Left ventricle myocardium inferior (tissue), 1 donor: ENCODE measurements around the gene CALU. TPM values are rescaled to one million over a fixed set of nuclear protein-coding genes. Genes with fewer than 3 reads are reported as not detected.

Experiments
- DNase-seq: peaks from one replicate; pipeline ENCODE4 v3.0.0-alpha.2; 2020
- H3K27ac ChIP-seq: fragments of 200-600 bp; replicated peaks from 2 replicates; pipeline ENCODE4 v1.8.0; 2021
- H3K27me3 ChIP-seq: fragments of 200-600 bp; 2 replicates; pipeline ENCODE4 v1.8.0; 2021; ENCODE audit warnings: low read depth
- H3K36me3 ChIP-seq: fragments of 200-600 bp; 2 replicates; pipeline ENCODE4 v1.8.0; 2021
- H3K4me1 ChIP-seq: fragments of 200-600 bp; 2 replicates; pipeline ENCODE4 v1.8.0; 2021
- H3K4me3 ChIP-seq: fragments of 200-600 bp; 2 replicates; pipeline ENCODE4 v1.8.0; 2021; ENCODE audit warnings: mild to moderate bottlenecking, moderate library complexity
- H3K9me3 ChIP-seq: fragments of 200-600 bp; replicated peaks from 2 replicates; pipeline ENCODE4 v1.8.0; 2021
- intact Hi-C: fragments of 100-400 bp; cut with micrococcal nuclease; formaldehyde crosslinking; loops from one replicate; pipeline ENCODE4 v1.11.0; 2022
- total RNA-seq: library from RNA; stranded (reverse); fragmentation: NEBNext Ultra II Directional; extraction: Animal tissue kit (Norgen Biotek cat#: 25700); gene quantifications from one replicate; pipeline ENCODE4 v1.2.1, GENCODE V29; 2021
- TF ChIP-seq, protein P1 (sequence below): fragments of 200-600 bp; IDR thresholded peaks from 2 replicates; pipeline ENCODE4 v1.8.0; 2021; ENCODE audit warnings: antibody characterized with exemption, mild to moderate bottlenecking, borderline replicate concordance
- donor health status: DM: no; HTN: yes; CAD: no; lungs with severe emphysema.

Gene CALU
- total RNA-seq, 1 donor from 2014 or later = 236 TPM

DNA sequence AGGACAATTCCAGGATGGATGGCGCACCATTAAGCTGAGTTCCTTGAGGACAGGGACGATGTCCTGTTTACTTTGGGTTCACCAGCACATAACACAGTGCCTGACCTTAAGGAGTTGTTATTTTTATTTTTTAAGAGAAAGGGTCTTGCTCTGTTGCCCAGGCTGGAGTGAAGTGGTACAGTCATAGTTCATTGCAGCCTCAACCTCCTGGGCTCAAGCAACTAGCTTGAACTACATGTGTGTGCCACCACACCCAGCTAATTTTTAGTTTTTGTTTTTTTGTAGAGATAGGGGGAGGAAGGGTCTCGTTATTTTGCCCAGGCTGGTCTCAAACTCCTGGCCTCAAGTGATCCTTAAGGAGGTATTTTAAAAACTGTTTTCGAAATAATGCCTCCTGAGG lies 1.7 kb upstream of the CALU start:
- TF ChIP-seq, protein P1, sequence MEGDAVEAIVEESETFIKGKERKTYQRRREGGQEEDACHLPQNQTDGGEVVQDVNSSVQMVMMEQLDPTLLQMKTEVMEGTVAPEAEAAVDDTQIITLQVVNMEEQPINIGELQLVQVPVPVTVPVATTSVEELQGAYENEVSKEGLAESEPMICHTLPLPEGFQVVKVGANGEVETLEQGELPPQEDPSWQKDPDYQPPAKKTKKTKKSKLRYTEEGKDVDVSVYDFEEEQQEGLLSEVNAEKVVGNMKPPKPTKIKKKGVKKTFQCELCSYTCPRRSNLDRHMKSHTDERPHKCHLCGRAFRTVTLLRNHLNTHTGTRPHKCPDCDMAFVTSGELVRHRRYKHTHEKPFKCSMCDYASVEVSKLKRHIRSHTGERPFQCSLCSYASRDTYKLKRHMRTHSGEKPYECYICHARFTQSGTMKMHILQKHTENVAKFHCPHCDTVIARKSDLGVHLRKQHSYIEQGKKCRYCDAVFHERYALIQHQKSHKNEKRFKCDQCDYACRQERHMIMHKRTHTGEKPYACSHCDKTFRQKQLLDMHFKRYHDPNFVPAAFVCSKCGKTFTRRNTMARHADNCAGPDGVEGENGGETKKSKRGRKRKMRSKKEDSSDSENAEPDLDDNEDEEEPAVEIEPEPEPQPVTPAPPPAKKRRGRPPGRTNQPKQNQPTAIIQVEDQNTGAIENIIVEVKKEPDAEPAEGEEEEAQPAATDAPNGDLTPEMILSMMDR = no peak
- Histone ChIP-seq H3K36me3 (no peaks in the 10 kb centered on the region), H3K4me3 (no peak overlapping the region), H3K9me3 (no peaks in the 10 kb centered on the region), H3K27me3 (no peaks in the 10 kb centered on the region), H3K4me1 (peaks cover 41% of the 10 kb centered on the region), H3K27ac (no peak overlapping the region)
- intact Hi-C loops = no loop called here
- DNase-seq = no peak

GRCh38 chr7:128737867-128738385 lies 1.2 kb upstream of the CALU start:
- DNase-seq = no peak
- H3K27me3 ChIP-seq = no peaks in the 10 kb centered on the region
- TF ChIP-seq, protein P1 = no peak
- no peaks in the 10 kb centered on the region for H3K36me3 ChIP-seq
- H3K4me1 ChIP-seq = peaks cover 45% of the 10 kb centered on the region
- no peak overlapping the region for H3K4me3 ChIP-seq
- intact Hi-C loops = no loop called here
- peak overlapping the region; percentile 97 for H3K27ac ChIP-seq
- no peaks in the 10 kb centered on the region for H3K9me3 ChIP-seq

DNA sequence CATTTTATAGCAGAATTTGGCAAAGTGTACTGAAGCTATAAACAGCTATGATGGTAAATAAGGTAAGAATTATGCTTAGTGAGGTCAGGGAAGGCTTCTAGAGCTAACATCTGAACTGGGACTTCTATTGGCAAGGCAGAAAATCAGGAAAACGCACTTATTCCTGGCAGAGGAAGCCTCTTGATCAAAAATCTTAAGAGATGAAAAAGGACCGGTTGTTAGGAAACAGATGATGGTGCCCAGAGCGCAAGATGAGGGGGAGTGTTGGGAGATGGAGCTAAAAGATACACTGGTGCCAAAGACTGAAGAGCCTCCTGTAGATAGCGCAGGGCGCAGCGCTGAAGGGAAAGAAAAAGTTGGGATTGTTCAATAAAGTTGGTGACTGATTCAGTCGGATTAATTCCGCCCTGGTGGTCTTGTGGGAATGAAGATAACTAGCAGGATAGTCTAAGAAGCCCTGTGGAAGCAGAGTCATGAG lies 550 bp upstream of the CALU start:
- H3K4me3 ChIP-seq = peak overlapping the region; percentile 98
- H3K27me3 ChIP-seq = no peaks in the 10 kb centered on the region
- no peak for DNase-seq
- H3K27ac ChIP-seq = peak overlapping the region; percentile 97
- no peaks in the 10 kb centered on the region for H3K9me3 ChIP-seq
- TF ChIP-seq, protein P1 = no peak
- no peaks in the 10 kb centered on the region for H3K36me3 ChIP-seq
- intact Hi-C loops = no loop called here
- H3K4me1 ChIP-seq = peaks cover 52% of the 10 kb centered on the region

DNA sequence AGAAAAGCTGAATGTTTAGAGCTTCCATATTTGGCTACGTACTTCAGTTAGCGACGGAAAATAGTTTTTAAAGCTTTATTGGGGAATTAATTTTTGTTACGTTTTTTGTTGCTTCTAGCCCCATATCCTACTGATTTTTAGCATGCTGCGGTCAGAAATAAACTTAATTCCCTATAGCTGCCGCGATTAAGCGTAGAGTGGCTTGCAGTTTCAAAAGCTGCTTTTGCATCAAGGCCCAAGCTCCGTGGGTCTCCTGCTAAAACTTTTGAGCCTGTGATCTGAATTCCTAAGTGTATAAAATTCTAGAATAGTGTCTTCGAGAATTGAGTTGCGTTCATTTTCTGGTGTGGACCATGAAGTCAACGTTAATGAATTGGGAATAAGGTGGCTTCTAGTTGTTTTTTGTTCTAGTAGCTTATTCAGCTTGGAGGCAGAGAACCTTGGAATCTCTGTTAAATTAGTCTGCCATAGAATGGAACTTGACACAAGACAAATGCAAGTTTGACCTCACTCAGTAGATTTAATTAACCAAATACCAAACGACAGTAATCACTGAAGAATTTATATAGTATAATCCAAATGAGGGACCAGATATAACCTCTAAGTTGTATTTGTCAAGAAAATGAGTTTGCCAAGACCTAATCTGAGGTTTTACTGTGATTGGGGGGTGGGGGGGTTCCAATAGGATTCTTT lies 977 bp downstream of the CALU start:
- H3K9me3 ChIP-seq = no peaks in the 10 kb centered on the region
- H3K4me1 ChIP-seq = peaks cover 65% of the 10 kb centered on the region
- peak overlapping the region; percentile 97 for H3K27ac ChIP-seq
- DNase-seq = no peak
- peak overlapping the region; percentile 98 for H3K4me3 ChIP-seq
- TF ChIP-seq, protein P1 = no peak
- no peaks in the 10 kb centered on the region for H3K36me3 ChIP-seq
- no peaks in the 10 kb centered on the region for H3K27me3 ChIP-seq
- intact Hi-C loops = no loop called here

- H3K4me1 ChIP-seq = peaks cover 70% of the 10 kb centered on the region
- intact Hi-C loops = no loop called here
- DNase-seq = no peak
These were observed 1.8 kb downstream of the CALU start for GRCh38 chr7:128740996-128741395.

More at GRCh38 chr7:128740996-128741395, 1.8 kb downstream of the CALU start:
- no peaks in the 10 kb centered on the region for H3K36me3 ChIP-seq
- H3K4me3 ChIP-seq = peak overlapping the region; percentile 98
- peak overlapping the region; percentile 97 for H3K27ac ChIP-seq
- TF ChIP-seq, protein P1 = no peak
- H3K9me3 ChIP-seq = no peaks in the 10 kb centered on the region
- H3K27me3 ChIP-seq = no peaks in the 10 kb centered on the region
